ENCODE measurements around the gene PXN.

DNA sequence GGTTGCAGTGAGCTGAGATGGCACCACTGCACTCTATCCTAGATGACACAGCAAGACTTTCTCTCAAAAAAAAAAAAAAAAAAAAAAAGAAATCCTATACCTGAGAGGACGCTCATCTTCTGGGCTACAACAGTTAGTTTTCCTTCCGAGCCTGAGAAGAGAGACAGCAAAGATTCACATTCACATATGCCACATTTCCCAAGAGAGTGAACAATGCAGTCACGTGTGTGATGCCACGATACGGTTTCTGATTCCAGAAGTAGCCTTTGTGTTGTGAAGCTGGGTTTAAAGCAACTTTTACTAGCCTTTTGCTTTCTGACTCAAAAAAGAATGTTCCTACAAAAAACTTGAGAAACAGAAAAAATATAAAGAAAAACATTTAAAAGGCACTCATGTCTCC, 90.5 kb downstream of the PXN start:
- TF ChIP-seq, protein P1, sequence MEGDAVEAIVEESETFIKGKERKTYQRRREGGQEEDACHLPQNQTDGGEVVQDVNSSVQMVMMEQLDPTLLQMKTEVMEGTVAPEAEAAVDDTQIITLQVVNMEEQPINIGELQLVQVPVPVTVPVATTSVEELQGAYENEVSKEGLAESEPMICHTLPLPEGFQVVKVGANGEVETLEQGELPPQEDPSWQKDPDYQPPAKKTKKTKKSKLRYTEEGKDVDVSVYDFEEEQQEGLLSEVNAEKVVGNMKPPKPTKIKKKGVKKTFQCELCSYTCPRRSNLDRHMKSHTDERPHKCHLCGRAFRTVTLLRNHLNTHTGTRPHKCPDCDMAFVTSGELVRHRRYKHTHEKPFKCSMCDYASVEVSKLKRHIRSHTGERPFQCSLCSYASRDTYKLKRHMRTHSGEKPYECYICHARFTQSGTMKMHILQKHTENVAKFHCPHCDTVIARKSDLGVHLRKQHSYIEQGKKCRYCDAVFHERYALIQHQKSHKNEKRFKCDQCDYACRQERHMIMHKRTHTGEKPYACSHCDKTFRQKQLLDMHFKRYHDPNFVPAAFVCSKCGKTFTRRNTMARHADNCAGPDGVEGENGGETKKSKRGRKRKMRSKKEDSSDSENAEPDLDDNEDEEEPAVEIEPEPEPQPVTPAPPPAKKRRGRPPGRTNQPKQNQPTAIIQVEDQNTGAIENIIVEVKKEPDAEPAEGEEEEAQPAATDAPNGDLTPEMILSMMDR (IDR thresholded peaks at IDR 0.05), result no peak
- no peak for TF ChIP-seq POLR2A (IDR thresholded peaks at IDR 0.05)

Data from body of pancreas (tissue), 4 donors.